Hepatocyte (in vitro differentiated cells): ENCODE data around the gene OTULIN.

Source experiments
- EZH2phosphoT487 ChIP-seq: fragments of 200-600 bp; sonication (generic); IDR thresholded peaks from one replicate; pipeline ENCODE4 v1.6.1; 2018; ENCODE audit warnings: antibody characterized with exemption, mild to moderate bottlenecking, low read depth, moderate library complexity; ENCODE audit not compliant: unreplicated experiment, severe bottlenecking
- TF ChIP-seq, protein P1 (sequence below): fragments of 200-600 bp; sonication (generic); IDR thresholded peaks from 2 replicates; pipeline ENCODE4 v1.5.1; 2016; ENCODE audit warnings: antibody characterized with exemption, mild to moderate bottlenecking; ENCODE audit not compliant: poor library complexity

DNA sequence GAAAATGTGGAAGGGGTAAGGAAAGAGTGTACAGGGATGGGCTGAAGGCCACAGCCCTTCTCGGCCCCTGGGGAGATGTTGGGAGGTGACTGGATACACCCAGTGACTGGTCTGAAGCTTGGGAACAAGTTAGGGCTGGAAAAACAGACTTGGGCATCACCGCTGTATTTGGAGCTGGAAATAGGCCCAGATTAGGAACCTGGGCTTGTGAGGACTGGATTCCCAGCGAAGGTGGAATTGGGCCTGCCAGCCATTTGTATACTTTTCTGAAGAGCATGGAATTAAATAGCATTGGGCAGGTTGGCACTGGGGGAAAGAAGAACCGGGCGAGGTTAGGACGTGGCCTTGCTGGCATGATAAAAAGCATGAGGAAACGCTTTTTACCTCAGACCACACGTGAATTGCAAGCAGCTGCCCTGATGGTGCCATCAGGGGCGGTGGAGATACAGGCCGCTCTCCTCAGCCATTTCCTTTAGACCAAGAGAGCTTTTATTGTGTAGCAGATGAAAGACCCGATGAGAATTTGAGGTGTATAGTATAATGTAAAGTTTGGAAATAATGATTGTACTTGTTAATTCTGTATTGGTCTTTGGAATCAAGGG lies 37.8 kb downstream of the OTULIN start:
- TF ChIP-seq, protein P1, sequence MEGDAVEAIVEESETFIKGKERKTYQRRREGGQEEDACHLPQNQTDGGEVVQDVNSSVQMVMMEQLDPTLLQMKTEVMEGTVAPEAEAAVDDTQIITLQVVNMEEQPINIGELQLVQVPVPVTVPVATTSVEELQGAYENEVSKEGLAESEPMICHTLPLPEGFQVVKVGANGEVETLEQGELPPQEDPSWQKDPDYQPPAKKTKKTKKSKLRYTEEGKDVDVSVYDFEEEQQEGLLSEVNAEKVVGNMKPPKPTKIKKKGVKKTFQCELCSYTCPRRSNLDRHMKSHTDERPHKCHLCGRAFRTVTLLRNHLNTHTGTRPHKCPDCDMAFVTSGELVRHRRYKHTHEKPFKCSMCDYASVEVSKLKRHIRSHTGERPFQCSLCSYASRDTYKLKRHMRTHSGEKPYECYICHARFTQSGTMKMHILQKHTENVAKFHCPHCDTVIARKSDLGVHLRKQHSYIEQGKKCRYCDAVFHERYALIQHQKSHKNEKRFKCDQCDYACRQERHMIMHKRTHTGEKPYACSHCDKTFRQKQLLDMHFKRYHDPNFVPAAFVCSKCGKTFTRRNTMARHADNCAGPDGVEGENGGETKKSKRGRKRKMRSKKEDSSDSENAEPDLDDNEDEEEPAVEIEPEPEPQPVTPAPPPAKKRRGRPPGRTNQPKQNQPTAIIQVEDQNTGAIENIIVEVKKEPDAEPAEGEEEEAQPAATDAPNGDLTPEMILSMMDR = no peak
- no peak for TF ChIP-seq EZH2phosphoT487
